Natural killer cell (primary cell): ENCODE results near the gene RFX2. TPM values are rescaled to one million over a fixed set of nuclear protein-coding genes. Genes with fewer than 3 reads are reported as not detected.

ENCODE experiments used
- ATAC-seq, 3 donors: fragments of 150-1000 bp in 2 of 3; fragments of 200-7000 bp in 1 of 3; cut with Tn5 transposase; 1 replicate in 1 of 3; 2 replicates in 2 of 3; pipeline ENCODE4 v1.10.0; 2021; ENCODE audit warnings: mild to moderate bottlenecking in 2 of 3, moderate library complexity in 2 of 3
- DNase-seq, 2 donors: peaks; one replicate each; pipeline versions ENCODE4 v3.0.0 to v3.0.0-alpha.2; 2013 to 2021; ENCODE audit warnings: mixed read lengths in 1 of 2
- H3K27ac ChIP-seq: one replicate; pipeline ENCODE4 v1.5.1; 2013; ENCODE audit warnings: mild to moderate bottlenecking, low read length
- H3K27me3 ChIP-seq: one replicate; pipeline ENCODE4 v1.6.1; 2013; ENCODE audit warnings: low read length; ENCODE audit not compliant: control insufficient read depth, insufficient read depth
- H3K36me3 ChIP-seq: one replicate; pipeline ENCODE4 v1.6.1; 2013; ENCODE audit warnings: low read length; ENCODE audit not compliant: control insufficient read depth, insufficient read depth
- H3K4me1 ChIP-seq: one replicate; pipeline ENCODE4 v1.6.1; 2013; ENCODE audit warnings: low read length; ENCODE audit not compliant: control insufficient read depth, insufficient read depth
- H3K4me3 ChIP-seq: one replicate; pipeline ENCODE4 v1.5.1; 2013; ENCODE audit warnings: low read length
- H3K9me3 ChIP-seq: one replicate; pipeline ENCODE4 v1.6.1; 2013; ENCODE audit warnings: low read length; ENCODE audit not compliant: control insufficient read depth, insufficient read depth
- H3K27ac Mint-ChIP-seq, 2 donors: one replicate each; pipeline ENCODE4 v1.8.0; 2022; ENCODE audit warnings: mild to moderate bottlenecking in 2 of 2, mixed read lengths in 2 of 2, moderate library complexity in 1 of 2
- H3K27me3 Mint-ChIP-seq, 2 donors: one replicate each; pipeline ENCODE4 v1.8.0; 2022; ENCODE audit warnings: low read depth in 2 of 2, mixed read lengths in 2 of 2
- H3K36me3 Mint-ChIP-seq: one replicate; pipeline ENCODE4 v1.8.0; 2022; ENCODE audit warnings: mixed read lengths
- H3K4me1 Mint-ChIP-seq, 2 donors: one replicate each; pipeline ENCODE4 v1.8.0; 2022; ENCODE audit warnings: mixed read lengths in 2 of 2
- H3K4me3 Mint-ChIP-seq: one replicate; pipeline ENCODE4 v1.8.0; 2022; ENCODE audit warnings: mild to moderate bottlenecking, moderate library complexity, mixed read lengths
- H3K9me3 Mint-ChIP-seq, 2 donors: one replicate each; pipeline ENCODE4 v1.8.0; 2022; ENCODE audit warnings: mixed read lengths in 2 of 2
- WGBS: methylation state at CpG from one replicate; pipeline ENCODE4 v1.1.7; 2013; ENCODE audit warnings: missing lambda C conversion rate; ENCODE audit not compliant: insufficient coverage; 5-methylcytosine and 5-hydroxymethylcytosine counted together
- intact Hi-C: fragments of 100-400 bp; cut with micrococcal nuclease; formaldehyde crosslinking; loops from one replicate; pipeline ENCODE4 v1.14.2; 2022
- total RNA-seq, 4 donors: library from RNA; stranded (reverse); fragments of 120-200 nt in 1 of 4; gene quantifications; one replicate each; pipeline versions ENCODE4 v1.2.3 to v1.2.4, GENCODE V29; 2013 to 2022
- TF ChIP-seq, protein P1 (sequence below): fragments of 200-600 bp; IDR thresholded peaks from one replicate; pipeline ENCODE4 v1.8.0; 2022; ENCODE audit warnings: antibody characterized with exemption

RFX2 gene
- total RNA-seq, 3 donors from 2014 or later (not counting 1 experiment from before 2014, with no cell fraction given) = 2.4 to 4.6 (median 4.1) TPM

GRCh38 chr19:5947435-5947834, 162.9 kb downstream of the RFX2 start:
- Mint-ChIP-seq H3K27ac (peak overlapping the region in 1 of 2 donors; percentile 58), H3K27me3 (no peaks in the 10 kb centered on the region), H3K36me3 (no peaks in the 10 kb centered on the region), H3K9me3 (no peaks in the 10 kb centered on the region), H3K4me3 (no peak overlapping the region), H3K4me1 (peaks cover 64 to 86% of the 10 kb centered on the region in 2 donors)
- ATAC-seq (no peak), DNase-seq (no peak)
- 94% methylated on average over 11 of the region's 13 CpGs for WGBS
- Histone ChIP-seq H3K4me3 (no peak overlapping the region), H3K4me1 (peaks cover 42% of the 10 kb centered on the region), H3K27me3 (no peaks in the 10 kb centered on the region), H3K9me3 (no peaks in the 10 kb centered on the region), H3K27ac (no peak overlapping the region), H3K36me3 (peaks cover 6% of the 10 kb centered on the region)
- TF ChIP-seq, protein P1, sequence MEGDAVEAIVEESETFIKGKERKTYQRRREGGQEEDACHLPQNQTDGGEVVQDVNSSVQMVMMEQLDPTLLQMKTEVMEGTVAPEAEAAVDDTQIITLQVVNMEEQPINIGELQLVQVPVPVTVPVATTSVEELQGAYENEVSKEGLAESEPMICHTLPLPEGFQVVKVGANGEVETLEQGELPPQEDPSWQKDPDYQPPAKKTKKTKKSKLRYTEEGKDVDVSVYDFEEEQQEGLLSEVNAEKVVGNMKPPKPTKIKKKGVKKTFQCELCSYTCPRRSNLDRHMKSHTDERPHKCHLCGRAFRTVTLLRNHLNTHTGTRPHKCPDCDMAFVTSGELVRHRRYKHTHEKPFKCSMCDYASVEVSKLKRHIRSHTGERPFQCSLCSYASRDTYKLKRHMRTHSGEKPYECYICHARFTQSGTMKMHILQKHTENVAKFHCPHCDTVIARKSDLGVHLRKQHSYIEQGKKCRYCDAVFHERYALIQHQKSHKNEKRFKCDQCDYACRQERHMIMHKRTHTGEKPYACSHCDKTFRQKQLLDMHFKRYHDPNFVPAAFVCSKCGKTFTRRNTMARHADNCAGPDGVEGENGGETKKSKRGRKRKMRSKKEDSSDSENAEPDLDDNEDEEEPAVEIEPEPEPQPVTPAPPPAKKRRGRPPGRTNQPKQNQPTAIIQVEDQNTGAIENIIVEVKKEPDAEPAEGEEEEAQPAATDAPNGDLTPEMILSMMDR = no peak
- intact Hi-C loops = no loop called here

DNA sequence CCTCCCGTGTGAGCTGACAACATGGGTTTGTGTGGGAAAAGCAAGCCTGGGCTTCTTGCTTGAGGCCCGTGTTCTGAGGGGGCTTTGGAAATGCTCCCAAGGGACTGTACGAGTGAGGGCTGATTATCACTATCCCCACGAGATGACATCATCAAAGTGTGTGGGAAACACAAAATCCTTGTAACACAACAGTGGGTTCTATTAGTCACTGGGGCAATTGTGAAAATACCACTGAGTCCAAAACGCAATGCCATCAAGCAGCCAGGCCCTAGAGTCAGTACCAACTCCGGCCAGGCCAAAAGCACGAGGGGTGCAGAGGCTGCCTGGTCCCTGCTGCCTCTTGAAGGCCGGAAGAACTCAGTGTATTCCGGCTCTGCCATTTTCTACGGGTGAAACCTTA, 166.7 kb downstream of the RFX2 start:
- Mint-ChIP-seq H3K4me1 (peaks cover 27 to 49% of the 10 kb centered on the region in 2 donors), H3K27me3 (no peaks in the 10 kb centered on the region), H3K27ac (peak overlapping the region in 1 of 2 donors; percentile 78), H3K36me3 (no peaks in the 10 kb centered on the region), H3K9me3 (no peaks in the 10 kb centered on the region), H3K4me3 (no peak overlapping the region)
- intact Hi-C loops = no loop called here
- Histone ChIP-seq H3K4me1 (peaks cover 11% of the 10 kb centered on the region), H3K27me3 (no peaks in the 10 kb centered on the region), H3K36me3 (peaks cover 20% of the 10 kb centered on the region), H3K9me3 (no peaks in the 10 kb centered on the region), H3K4me3 (no peak overlapping the region), H3K27ac (no peak overlapping the region)
- DNase-seq (no peak), ATAC-seq (no peak)
- WGBS = 72% methylated on average over 10 of the region's 10 CpGs
- TF ChIP-seq, protein P1 = no peak

Other genes starting within 250 kb of the RFX2 start
- 1 to 10 TPM; 1.2 to 3.9 (median 2.3) TPM for gene FUT5, start 240.0 kb downstream of the RFX2 start, total RNA-seq
- 100 to 1,000 TPM; 111 to 115 (median 113) TPM for gene NDUFA11, start 206.7 kb downstream of the RFX2 start, total RNA-seq
- 10 to 100 TPM; 21.1 to 26.3 (median 24.2) TPM for gene VMAC, start 205.6 kb downstream of the RFX2 start, total RNA-seq
- gene CAPS, start 196.2 kb downstream of the RFX2 start, total RNA-seq = 10 to 100 TPM; 34.0 to 41.6 (median 38.3) TPM
- gene RANBP3, start 132.4 kb downstream of the RFX2 start, total RNA-seq = 10 to 100 TPM; 73.9 to 95.2 (median 89.7) TPM
- not detected for gene ACSBG2, start 25.2 kb upstream of the RFX2 start, total RNA-seq
- gene MLLT1, start 169.5 kb upstream of the RFX2 start, total RNA-seq = 10 to 100 TPM; 30.2 to 43.8 (median 36.6) TPM
- under 1 TPM in 2 of 3 donors, not detected in 1; 0.25 to 0.35 TPM for gene ACER1, start 223.1 kb upstream of the RFX2 start, total RNA-seq